SK-N-SH (cell line): ENCODE measurements around the gene ACER3.

Experiments
- EP300 ChIP-seq, 2 experiments: IDR thresholded peaks; 2 replicates each; pipeline versions ENCODE4 v1.4.0 to v1.6.1; 2012; ENCODE audit warnings: borderline replicate concordance in 1 of 2, low read depth in 1 of 2, low read length in 1 of 2
- FOXJ3 ChIP-seq: sonication (generic); formaldehyde crosslinking; IDR thresholded peaks from 2 replicates; pipeline ENCODE4 v1.5.1; 2020; ENCODE audit warnings: mild to moderate bottlenecking, missing genetic modification reagents
- TF ChIP-seq, protein P1 (sequence below): IDR thresholded peaks from 2 replicates; pipeline ENCODE4 v1.4.0; 2012; ENCODE audit warnings: low read depth
- TF ChIP-seq, protein P2 (sequence below): fragments of 200-600 bp; sonication (generic); IDR thresholded peaks from 2 replicates; pipeline ENCODE4 v1.6.1; 2017; ENCODE audit warnings: antibody characterized with exemption, mild to moderate bottlenecking, moderate library complexity
- TF ChIP-seq, protein P3 (sequence below): IDR thresholded peaks from 2 replicates; pipeline ENCODE4 v1.4.0; 2012; ENCODE audit warnings: low read depth, borderline replicate concordance

DNA sequence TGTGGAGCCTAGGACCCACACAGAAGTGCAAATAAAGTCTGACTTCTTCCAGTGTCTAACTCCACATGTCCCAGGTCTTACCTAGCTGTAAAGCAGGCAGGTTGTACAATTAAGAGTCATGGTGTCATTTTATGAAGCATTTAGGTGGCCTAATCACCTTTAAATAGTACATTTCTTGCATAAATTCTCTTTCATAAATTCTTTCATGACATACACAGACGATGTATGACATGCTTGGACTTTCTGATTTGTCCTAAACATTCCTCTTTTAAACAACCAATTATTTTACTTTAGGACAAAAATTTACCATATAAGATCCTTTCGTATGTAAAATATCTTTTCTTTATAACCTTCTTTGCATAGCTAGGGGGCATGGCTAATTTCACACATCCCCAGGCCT lies 46.3 kb upstream of the ACER3 start:
- TF ChIP-seq, protein P1, sequence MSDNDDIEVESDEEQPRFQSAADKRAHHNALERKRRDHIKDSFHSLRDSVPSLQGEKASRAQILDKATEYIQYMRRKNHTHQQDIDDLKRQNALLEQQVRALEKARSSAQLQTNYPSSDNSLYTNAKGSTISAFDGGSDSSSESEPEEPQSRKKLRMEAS: no peak
- TF ChIP-seq, protein P2, sequence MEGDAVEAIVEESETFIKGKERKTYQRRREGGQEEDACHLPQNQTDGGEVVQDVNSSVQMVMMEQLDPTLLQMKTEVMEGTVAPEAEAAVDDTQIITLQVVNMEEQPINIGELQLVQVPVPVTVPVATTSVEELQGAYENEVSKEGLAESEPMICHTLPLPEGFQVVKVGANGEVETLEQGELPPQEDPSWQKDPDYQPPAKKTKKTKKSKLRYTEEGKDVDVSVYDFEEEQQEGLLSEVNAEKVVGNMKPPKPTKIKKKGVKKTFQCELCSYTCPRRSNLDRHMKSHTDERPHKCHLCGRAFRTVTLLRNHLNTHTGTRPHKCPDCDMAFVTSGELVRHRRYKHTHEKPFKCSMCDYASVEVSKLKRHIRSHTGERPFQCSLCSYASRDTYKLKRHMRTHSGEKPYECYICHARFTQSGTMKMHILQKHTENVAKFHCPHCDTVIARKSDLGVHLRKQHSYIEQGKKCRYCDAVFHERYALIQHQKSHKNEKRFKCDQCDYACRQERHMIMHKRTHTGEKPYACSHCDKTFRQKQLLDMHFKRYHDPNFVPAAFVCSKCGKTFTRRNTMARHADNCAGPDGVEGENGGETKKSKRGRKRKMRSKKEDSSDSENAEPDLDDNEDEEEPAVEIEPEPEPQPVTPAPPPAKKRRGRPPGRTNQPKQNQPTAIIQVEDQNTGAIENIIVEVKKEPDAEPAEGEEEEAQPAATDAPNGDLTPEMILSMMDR: no peak
- TF ChIP-seq, protein P3, sequence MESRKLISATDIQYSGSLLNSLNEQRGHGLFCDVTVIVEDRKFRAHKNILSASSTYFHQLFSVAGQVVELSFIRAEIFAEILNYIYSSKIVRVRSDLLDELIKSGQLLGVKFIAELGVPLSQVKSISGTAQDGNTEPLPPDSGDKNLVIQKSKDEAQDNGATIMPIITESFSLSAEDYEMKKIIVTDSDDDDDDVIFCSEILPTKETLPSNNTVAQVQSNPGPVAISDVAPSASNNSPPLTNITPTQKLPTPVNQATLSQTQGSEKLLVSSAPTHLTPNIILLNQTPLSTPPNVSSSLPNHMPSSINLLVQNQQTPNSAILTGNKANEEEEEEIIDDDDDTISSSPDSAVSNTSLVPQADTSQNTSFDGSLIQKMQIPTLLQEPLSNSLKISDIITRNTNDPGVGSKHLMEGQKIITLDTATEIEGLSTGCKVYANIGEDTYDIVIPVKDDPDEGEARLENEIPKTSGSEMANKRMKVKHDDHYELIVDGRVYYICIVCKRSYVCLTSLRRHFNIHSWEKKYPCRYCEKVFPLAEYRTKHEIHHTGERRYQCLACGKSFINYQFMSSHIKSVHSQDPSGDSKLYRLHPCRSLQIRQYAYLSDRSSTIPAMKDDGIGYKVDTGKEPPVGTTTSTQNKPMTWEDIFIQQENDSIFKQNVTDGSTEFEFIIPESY: no peak
- TF ChIP-seq EP300 (IDR thresholded peaks at IDR 0.05; ENCODE audit: borderline replicate concordance in 1 of 2, low read depth in 1 of 2, low read length in 1 of 2) (no peak), FOXJ3 (CRISPR knock-in tag) (no peak)
